ENCODE results near the gene SENP2.

DNA sequence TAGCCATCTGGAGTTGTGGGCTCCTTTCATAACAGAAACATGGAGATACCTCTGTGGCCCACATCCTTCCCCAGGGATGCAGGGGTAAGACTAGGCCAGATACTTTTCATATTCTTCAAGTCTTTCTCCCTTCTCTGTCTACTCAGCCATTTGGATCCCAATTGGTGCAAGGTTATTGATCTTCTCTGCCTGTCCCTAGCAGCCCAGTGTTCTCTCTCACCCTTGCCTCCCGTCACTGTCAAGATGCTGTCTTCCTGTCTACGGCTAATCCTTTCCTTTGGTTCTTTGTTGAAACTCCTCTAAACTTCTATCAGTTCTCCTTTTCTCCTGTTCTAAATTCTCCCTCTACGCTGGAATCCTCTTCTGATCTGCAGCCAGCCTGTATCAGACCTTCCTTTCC, 51.3 kb downstream of the SENP2 start:
- TF ChIP-seq CTCF (conservative IDR thresholded peaks at IDR 0.05; ENCODE audit: low read depth in 2 of 2) (no peak), EZH2 (IDR thresholded peaks at IDR 0.05; ENCODE audit: low read depth, unreplicated experiment) (no peak), EZH2phosphoT487 (IDR thresholded peaks at IDR 0.05; ENCODE audit: unreplicated experiment) (no peak), POLR2AphosphoS5 (IDR thresholded peaks at IDR 0.05; ENCODE audit: low read depth) (no peak; the same call in 1 of the 2 replicates), ZNF114 (CRISPR knock-in tag; IDR thresholded peaks at IDR 0.05) (no peak), NANOG (IDR thresholded peaks at IDR 0.05; ENCODE audit: borderline replicate concordance) (no peak)
- TF ChIP-seq, protein P1, sequence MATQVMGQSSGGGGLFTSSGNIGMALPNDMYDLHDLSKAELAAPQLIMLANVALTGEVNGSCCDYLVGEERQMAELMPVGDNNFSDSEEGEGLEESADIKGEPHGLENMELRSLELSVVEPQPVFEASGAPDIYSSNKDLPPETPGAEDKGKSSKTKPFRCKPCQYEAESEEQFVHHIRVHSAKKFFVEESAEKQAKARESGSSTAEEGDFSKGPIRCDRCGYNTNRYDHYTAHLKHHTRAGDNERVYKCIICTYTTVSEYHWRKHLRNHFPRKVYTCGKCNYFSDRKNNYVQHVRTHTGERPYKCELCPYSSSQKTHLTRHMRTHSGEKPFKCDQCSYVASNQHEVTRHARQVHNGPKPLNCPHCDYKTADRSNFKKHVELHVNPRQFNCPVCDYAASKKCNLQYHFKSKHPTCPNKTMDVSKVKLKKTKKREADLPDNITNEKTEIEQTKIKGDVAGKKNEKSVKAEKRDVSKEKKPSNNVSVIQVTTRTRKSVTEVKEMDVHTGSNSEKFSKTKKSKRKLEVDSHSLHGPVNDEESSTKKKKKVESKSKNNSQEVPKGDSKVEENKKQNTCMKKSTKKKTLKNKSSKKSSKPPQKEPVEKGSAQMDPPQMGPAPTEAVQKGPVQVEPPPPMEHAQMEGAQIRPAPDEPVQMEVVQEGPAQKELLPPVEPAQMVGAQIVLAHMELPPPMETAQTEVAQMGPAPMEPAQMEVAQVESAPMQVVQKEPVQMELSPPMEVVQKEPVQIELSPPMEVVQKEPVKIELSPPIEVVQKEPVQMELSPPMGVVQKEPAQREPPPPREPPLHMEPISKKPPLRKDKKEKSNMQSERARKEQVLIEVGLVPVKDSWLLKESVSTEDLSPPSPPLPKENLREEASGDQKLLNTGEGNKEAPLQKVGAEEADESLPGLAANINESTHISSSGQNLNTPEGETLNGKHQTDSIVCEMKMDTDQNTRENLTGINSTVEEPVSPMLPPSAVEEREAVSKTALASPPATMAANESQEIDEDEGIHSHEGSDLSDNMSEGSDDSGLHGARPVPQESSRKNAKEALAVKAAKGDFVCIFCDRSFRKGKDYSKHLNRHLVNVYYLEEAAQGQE (IDR thresholded peaks at IDR 0.05; ENCODE audit: unreplicated experiment): no peak

Data from GM23338 (cell line).